Anterior cingulate cortex (tissue), 58 donors: Measurements from ENCODE around the gene AIF1.

Source experiments
- DNase-seq, 58 donors: peaks; one replicate each; lab custom pipeline; 2025; lab: John Stamatoyannopoulos, UW

The AIF1 gene

GRCh38 chr6:31636698-31637596, 21.9 kb downstream of the AIF1 start:
- no peak for DNase-seq

GRCh38 chr6:31639043-31639442, 24.0 kb downstream of the AIF1 start:
- DNase-seq = no peak

- no peak for DNase-seq
Observed at GRCh38 chr6:31639449-31639861, 24.4 kb downstream of the AIF1 start.

- DNase-seq = no peak
Observed at GRCh38 chr6:31640612-31641011, 25.6 kb downstream of the AIF1 start.

- DNase-seq = no peak
Observed at GRCh38 chr6:31641370-31641769, 26.3 kb downstream of the AIF1 start.

- DNase-seq = no peak
Observed at GRCh38 chr6:31642798-31643570, 27.9 kb downstream of the AIF1 start.

- DNase-seq = no peak
Observed at GRCh38 chr6:31643818-31644454, 28.9 kb downstream of the AIF1 start.

GRCh38 chr6:31645325-31645724, 30.3 kb downstream of the AIF1 start:
- no peak for DNase-seq

- DNase-seq = peak in 8 of 58 donors; percentile 29 to 85 (median 71)
Observed at GRCh38 chr6:31651602-31652191, 36.7 kb downstream of the AIF1 start.

- peak in 41 of 58 donors; percentile 71 to 96 (median 90) for DNase-seq
Observed at GRCh38 chr6:31652925-31653724, 38.1 kb downstream of the AIF1 start.

- DNase-seq = no peak
Observed at GRCh38 chr6:31654574-31655348, 39.7 kb downstream of the AIF1 start.

- no peak for DNase-seq
Observed at GRCh38 chr6:31655349-31656237, 40.6 kb downstream of the AIF1 start, which contains the start of gene APOM. APOM (plus strand) TSS chr6:31655894; CDS start chr6:31655967, 73 bp downstream.

GRCh38 chr6:31657406-31658157, 42.5 kb downstream of the AIF1 start:
- no peak for DNase-seq

GRCh38 chr6:31658158-31658688, 43.2 kb downstream of the AIF1 start:
- DNase-seq = no peak

- no peak for DNase-seq
Observed at GRCh38 chr6:31658983-31659648, 44.1 kb downstream of the AIF1 start.
